Cardiac fibroblast (primary cell): ENCODE measurements around the gene ITGA3.

ENCODE experiments used
- DNase-seq, 2 donors: peaks; one replicate each; pipeline versions ENCODE4 v3.0.0 to v3.0.0-alpha.2; 2010; ENCODE audit warnings: low read depth in 2 of 2
- H3K4me3 ChIP-seq, 2 donors: replicated peaks in 1 of 2; 1 replicate in 1 of 2; 2 replicates in 1 of 2; pipeline ENCODE4 v1.5.1; 2011; ENCODE audit warnings: low read depth in 2 of 2, low read length in 2 of 2, mild to moderate bottlenecking in 2 of 2, moderate library complexity in 1 of 2
- CTCF ChIP-seq: IDR thresholded peaks from one replicate; pipeline ENCODE4 v1.5.1; 2011; ENCODE audit warnings: low read depth, mild to moderate bottlenecking, low read length, inconsistent platforms

The ITGA3 gene

GRCh38 chr17:50137042-50137441, 81.1 kb downstream of the ITGA3 start:
- no peak for TF ChIP-seq CTCF
- H3K4me3 ChIP-seq = no peak overlapping the region
- DNase-seq = no peak

DNA sequence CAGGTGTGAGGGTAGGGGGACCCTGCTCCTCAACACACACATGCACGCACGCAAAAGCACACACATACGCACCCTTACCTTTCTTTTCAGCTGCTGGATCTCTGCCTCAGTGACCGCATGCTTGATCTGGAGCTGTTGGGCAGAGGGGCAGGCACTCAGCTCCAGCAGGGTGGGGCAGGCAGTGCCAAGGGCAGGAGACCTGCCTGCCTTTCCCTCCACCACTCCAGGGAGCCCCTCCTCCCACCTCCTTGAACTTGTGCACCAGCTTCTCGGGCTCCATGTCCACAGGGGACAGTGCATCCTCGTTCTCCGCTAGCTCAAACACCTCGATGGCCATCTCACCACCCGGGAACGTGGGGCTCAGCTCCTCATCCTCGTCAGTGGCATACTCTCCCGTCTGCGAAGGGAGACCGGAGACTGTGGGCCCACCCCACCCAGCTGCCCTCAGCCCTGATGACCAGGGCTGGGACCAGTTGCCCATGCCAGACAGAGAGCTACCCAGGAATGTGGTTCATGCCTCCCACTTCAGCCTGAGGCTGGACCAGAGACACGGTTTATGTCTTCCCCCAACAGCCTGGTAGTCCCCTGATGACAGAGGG, 83.4 kb downstream of the ITGA3 start:
- no peak for DNase-seq
- no peak overlapping the region for H3K4me3 ChIP-seq
- TF ChIP-seq CTCF = no peak
